ENCODE measurements around the gene LRRC23. TPM values are rescaled to one million over a fixed set of nuclear protein-coding genes. Genes with fewer than 3 reads are reported as not detected.
A peak's percentile ranks its signal among the peaks of the same experiment; 100 is the strongest.

The LRRC23 gene
- total and polyA plus RNA-seq, 2 of the 13 experiments (the other 11 are each of a cell fraction or from before 2014, with no cell fraction given) = 6.0 to 7.8 TPM

DNA sequence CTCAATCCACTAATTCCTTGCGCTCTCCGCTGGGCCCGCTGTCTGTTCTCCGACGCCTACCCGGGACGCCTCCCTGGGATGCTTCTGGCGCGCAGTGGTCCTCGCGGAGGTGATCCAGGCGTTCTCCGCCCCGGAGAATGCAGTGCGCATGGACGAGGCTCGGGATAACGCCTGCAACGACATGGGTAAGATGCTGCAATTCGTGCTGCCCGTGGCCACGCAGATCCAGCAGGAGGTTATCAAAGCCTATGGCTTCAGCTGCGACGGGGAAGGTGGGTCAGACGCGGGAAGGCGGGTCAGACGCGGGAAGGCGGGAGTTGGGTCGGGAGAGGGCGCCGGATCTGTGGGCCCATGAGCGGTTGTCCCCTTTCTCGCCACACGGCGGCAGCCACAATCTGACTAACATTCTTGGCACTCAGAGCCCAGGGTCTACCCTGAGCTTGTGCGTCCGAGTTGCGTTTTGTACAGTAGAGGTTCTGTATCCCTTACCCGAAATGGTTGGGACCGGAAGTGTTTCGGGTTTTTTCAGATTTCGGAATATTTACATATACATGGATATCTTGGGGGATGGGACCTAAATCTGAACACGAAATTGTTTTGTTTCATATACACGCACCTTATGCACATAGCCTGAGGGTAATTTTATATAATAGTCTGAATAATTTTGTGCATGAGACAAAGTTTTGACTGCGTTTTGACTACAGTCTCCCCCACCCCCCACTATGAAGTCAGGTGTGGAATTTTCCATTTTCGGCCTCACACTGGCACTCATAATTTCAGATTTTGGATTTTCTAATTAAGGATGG lies 40.0 kb downstream of the LRRC23 start (continued):
- TF ChIP-seq, protein P1, sequence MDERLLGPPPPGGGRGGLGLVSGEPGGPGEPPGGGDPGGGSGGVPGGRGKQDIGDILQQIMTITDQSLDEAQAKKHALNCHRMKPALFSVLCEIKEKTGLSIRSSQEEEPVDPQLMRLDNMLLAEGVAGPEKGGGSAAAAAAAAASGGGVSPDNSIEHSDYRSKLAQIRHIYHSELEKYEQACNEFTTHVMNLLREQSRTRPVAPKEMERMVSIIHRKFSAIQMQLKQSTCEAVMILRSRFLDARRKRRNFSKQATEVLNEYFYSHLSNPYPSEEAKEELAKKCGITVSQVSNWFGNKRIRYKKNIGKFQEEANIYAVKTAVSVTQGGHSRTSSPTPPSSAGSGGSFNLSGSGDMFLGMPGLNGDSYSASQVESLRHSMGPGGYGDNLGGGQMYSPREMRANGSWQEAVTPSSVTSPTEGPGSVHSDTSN (CRISPR knock-in tag; IDR thresholded peaks at IDR 0.05) = no peak
- TF ChIP-seq NCOR1 (IDR thresholded peaks at IDR 0.05; ENCODE audit: borderline replicate concordance, low read length) (no peak), TEAD2 (CRISPR knock-in tag; IDR thresholded peaks at IDR 0.05) (no peak), KMT2B (CRISPR knock-in tag; IDR thresholded peaks at IDR 0.05) (no peak), MAFG (CRISPR knock-in tag; IDR thresholded peaks at IDR 0.05) (no peak), ZNF589 (CRISPR knock-in tag; conservative IDR thresholded peaks at IDR 0.05) (no peak), HNRNPLL (IDR thresholded peaks at IDR 0.05; ENCODE audit: low read depth, low read length, poor library complexity, severe bottlenecking) (peak; percentile 61), ZNF143 (CRISPR knock-in tag; IDR thresholded peaks at IDR 0.05) (no peak), SMYD3 (CRISPR knock-in tag; IDR thresholded peaks at IDR 0.05) (no peak), SOX5 (CRISPR knock-in tag; IDR thresholded peaks at IDR 0.05; ENCODE audit: borderline replicate concordance) (0 out of 2 replicates have a peak, but pooled peaks have one; percentile 6), MEIS2 (CRISPR knock-in tag; IDR thresholded peaks at IDR 0.05) (0 out of 2 replicates have a peak, but pooled peaks have one; percentile 33)
- TF ChIP-seq, protein P2, sequence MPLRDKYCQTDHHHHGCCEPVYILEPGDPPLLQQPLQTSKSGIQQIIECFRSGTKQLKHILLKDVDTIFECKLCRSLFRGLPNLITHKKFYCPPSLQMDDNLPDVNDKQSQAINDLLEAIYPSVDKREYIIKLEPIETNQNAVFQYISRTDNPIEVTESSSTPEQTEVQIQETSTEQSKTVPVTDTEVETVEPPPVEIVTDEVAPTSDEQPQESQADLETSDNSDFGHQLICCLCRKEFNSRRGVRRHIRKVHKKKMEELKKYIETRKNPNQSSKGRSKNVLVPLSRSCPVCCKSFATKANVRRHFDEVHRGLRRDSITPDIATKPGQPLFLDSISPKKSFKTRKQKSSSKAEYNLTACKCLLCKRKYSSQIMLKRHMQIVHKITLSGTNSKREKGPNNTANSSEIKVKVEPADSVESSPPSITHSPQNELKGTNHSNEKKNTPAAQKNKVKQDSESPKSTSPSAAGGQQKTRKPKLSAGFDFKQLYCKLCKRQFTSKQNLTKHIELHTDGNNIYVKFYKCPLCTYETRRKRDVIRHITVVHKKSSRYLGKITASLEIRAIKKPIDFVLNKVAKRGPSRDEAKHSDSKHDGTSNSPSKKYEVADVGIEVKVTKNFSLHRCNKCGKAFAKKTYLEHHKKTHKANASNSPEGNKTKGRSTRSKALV (CRISPR knock-in tag; IDR thresholded peaks at IDR 0.05) = peak; percentile 89
- TF ChIP-seq, protein P3, sequence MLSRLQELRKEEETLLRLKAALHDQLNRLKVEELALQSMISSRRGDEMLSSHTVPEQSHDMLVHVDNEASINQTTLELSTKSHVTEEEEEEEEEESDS (CRISPR knock-in tag; IDR thresholded peaks at IDR 0.05; ENCODE audit: borderline replicate concordance) = no peak
- TF ChIP-seq, protein P4, sequence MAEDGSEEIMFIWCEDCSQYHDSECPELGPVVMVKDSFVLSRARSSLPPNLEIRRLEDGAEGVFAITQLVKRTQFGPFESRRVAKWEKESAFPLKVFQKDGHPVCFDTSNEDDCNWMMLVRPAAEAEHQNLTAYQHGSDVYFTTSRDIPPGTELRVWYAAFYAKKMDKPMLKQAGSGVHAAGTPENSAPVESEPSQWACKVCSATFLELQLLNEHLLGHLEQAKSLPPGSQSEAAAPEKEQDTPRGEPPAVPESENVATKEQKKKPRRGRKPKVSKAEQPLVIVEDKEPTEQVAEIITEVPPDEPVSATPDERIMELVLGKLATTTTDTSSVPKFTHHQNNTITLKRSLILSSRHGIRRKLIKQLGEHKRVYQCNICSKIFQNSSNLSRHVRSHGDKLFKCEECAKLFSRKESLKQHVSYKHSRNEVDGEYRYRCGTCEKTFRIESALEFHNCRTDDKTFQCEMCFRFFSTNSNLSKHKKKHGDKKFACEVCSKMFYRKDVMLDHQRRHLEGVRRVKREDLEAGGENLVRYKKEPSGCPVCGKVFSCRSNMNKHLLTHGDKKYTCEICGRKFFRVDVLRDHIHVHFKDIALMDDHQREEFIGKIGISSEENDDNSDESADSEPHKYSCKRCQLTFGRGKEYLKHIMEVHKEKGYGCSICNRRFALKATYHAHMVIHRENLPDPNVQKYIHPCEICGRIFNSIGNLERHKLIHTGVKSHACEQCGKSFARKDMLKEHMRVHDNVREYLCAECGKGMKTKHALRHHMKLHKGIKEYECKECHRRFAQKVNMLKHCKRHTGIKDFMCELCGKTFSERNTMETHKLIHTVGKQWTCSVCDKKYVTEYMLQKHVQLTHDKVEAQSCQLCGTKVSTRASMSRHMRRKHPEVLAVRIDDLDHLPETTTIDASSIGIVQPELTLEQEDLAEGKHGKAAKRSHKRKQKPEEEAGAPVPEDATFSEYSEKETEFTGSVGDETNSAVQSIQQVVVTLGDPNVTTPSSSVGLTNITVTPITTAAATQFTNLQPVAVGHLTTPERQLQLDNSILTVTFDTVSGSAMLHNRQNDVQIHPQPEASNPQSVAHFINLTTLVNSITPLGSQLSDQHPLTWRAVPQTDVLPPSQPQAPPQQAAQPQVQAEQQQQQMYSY (CRISPR knock-in tag; IDR thresholded peaks at IDR 0.05) = 0 out of 2 replicates have a peak, but pooled peaks have one; percentile 33
- TF ChIP-seq, protein P5, sequence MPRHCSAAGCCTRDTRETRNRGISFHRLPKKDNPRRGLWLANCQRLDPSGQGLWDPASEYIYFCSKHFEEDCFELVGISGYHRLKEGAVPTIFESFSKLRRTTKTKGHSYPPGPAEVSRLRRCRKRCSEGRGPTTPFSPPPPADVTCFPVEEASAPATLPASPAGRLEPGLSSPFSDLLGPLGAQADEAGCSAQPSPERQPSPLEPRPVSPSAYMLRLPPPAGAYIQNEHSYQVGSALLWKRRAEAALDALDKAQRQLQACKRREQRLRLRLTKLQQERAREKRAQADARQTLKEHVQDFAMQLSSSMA (CRISPR knock-in tag; IDR thresholded peaks at IDR 0.05) = no peak
- TF ChIP-seq, protein P6, sequence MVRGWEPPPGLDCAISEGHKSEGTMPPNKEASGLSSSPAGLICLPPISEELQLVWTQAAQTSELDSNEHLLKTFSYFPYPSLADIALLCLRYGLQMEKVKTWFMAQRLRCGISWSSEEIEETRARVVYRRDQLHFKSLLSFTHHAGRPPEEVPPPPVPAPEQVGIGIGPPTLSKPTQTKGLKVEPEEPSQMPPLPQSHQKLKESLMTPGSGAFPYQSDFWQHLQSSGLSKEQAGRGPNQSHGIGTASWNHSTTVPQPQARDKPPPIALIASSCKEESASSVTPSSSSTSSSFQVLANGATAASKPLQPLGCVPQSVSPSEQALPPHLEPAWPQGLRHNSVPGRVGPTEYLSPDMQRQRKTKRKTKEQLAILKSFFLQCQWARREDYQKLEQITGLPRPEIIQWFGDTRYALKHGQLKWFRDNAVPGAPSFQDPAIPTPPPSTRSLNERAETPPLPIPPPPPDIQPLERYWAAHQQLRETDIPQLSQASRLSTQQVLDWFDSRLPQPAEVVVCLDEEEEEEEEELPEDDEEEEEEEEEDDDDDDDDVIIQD (CRISPR knock-in tag; IDR thresholded peaks at IDR 0.05; ENCODE audit: low read depth) = 0 out of 2 replicates have a peak, but pooled peaks have one; percentile 18
- TF ChIP-seq, protein P7, sequence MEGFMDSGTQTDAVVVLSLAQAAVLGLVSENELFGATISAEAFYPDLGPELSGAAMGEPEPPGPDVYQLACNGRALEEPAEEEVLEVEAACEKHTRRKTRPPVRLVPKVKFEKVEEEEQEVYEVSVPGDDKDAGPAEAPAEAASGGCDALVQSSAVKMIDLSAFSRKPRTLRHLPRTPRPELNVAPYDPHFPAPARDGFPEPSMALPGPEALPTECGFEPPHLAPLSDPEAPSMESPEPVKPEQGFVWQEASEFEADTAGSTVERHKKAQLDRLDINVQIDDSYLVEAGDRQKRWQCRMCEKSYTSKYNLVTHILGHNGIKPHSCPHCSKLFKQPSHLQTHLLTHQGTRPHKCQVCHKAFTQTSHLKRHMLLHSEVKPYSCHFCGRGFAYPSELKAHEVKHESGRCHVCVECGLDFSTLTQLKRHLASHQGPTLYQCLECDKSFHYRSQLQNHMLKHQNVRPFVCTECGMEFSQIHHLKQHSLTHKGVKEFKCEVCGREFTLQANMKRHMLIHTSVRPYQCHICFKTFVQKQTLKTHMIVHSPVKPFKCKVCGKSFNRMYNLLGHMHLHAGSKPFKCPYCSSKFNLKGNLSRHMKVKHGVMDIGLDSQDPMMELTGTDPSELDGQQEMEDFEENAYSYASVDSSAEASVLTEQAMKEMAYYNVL (CRISPR knock-in tag; IDR thresholded peaks at IDR 0.05; ENCODE audit: borderline replicate concordance) = no peak
